Fibroblast of villous mesenchyme (primary cell): Measurements from ENCODE around the gene JAKMIP2. TPM values are rescaled to one million over a fixed set of nuclear protein-coding genes. Genes with fewer than 3 reads are reported as not detected.
"Not testable (repeated sequence)": the region's sequence is repeated elsewhere in the genome, so short reads cannot be mapped to it uniquely, and the experiment has no call there.

Source experiments
- DNase-seq: peaks from one replicate; pipeline ENCODE4 v3.0.0-alpha.2; 2010; ENCODE audit warnings: low read depth
- H3K4me3 ChIP-seq: 2 replicates; pipeline ENCODE4 v1.5.1; 2011; ENCODE audit warnings: low read depth, mild to moderate bottlenecking, low read length
- total RNA-seq: library from RNA; depleted of rRNA; stranded (reverse); fragments of >200 nt; gene quantifications from 2 replicates; pipeline ENCODE4 v1.2.3, GENCODE V29; 2012
- TF ChIP-seq, protein P1 (sequence below): IDR thresholded peaks from 2 replicates; pipeline ENCODE4 v1.5.1; 2012; ENCODE audit warnings: low read depth, mild to moderate bottlenecking, low read length; ENCODE audit not compliant: insufficient read depth

Gene JAKMIP2
- total RNA-seq, 1 donor, result 3.5 TPM

GRCh38 chr5:147645197-147645596 is 137.3 kb downstream of the JAKMIP2 start:
- TF ChIP-seq, protein P1, sequence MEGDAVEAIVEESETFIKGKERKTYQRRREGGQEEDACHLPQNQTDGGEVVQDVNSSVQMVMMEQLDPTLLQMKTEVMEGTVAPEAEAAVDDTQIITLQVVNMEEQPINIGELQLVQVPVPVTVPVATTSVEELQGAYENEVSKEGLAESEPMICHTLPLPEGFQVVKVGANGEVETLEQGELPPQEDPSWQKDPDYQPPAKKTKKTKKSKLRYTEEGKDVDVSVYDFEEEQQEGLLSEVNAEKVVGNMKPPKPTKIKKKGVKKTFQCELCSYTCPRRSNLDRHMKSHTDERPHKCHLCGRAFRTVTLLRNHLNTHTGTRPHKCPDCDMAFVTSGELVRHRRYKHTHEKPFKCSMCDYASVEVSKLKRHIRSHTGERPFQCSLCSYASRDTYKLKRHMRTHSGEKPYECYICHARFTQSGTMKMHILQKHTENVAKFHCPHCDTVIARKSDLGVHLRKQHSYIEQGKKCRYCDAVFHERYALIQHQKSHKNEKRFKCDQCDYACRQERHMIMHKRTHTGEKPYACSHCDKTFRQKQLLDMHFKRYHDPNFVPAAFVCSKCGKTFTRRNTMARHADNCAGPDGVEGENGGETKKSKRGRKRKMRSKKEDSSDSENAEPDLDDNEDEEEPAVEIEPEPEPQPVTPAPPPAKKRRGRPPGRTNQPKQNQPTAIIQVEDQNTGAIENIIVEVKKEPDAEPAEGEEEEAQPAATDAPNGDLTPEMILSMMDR, result no peak
- H3K4me3 ChIP-seq, result no peak overlapping the region
- DNase-seq, result no peak

DNA sequence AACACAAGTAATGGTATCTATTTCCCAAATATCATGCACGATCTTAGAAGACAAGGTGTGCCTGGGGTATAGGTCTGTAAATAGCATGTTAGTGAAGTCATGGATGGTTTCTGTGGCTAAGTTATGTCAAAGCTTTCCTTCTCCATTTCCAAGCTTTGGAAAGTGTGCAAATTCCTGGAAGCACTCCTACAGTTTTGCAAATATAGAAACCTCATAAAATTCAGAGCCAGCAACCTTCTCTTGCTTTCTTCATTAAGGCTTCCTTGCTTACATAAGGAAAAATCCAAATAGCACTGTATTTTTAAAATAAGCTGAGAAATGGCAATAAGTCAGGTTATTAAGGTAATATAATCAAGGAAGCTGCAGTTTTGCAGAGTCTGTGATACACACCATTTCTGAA is 138.1 kb downstream of the JAKMIP2 start:
- DNase-seq, result no peak
- TF ChIP-seq, protein P1, result no peak
- no peak overlapping the region for H3K4me3 ChIP-seq

- H3K4me3 ChIP-seq, result no peak overlapping the region
- DNase-seq, result peak; percentile 6
- TF ChIP-seq, protein P1, result no peak
Observed at GRCh38 chr5:147643142-147643541, 139.4 kb downstream of the JAKMIP2 start.

DNA sequence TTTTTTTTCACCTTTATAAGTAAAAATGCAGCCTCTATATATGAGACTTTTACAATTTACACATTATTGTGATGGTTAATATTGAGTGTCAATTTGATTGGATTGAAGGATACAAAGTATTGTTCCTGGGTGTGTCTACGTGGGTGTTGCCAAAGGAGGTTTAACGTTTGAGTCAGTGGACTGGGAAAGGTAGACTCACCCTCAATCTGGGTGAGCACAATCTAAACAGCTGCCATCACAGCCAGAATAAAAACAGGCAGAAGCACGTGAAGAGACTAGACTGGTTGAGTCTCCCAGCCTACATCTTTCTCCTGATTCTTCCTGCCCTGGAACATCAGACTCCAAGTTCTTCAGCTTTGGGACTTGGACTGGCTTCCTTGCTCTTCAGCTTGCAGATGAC is 139.9 kb downstream of the JAKMIP2 start:
- TF ChIP-seq, protein P1, result no peak

DNA sequence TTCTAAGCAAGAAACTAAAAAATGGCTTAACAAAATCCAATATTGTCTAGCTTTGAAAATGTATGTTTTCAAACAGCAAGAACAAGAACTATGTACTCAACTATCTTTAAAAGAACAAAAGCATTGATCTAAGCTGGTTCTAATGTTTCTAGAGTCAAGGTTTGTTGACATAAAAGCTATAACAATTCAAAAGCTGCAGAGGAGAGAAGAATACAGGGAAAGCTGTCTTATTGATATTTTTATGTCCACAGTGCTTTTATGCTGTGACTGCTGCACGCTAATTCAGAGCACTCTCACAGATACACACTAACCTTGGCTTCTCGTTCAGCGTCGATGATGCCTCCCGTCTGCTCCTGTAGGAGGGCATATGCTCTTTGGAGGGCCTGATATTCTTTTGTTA is 143.2 kb downstream of the JAKMIP2 start:
- no peak for DNase-seq
- H3K4me3 ChIP-seq, result no peak overlapping the region
- TF ChIP-seq, protein P1, result no peak

More for the DNA sequence above, 139.9 kb downstream of the JAKMIP2 start:
- H3K4me3 ChIP-seq, result no peak overlapping the region
- DNase-seq, result no peak

DNA sequence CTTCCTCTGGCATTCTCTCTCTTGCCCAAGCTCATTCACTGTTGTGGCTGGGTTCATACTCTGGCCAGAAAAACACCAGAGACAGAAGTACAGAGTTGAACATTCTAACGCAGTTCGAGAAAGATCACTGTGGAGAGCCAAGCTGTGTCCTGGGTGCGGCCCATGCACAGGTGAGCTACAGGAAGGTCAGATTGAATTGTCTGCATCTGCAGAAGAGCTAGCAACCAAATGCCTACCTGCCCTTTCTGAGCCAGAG is 145.9 kb downstream of the JAKMIP2 start:
- DNase-seq, result no peak
- TF ChIP-seq, protein P1, result no peak
- no peak overlapping the region for H3K4me3 ChIP-seq

GRCh38 chr5:147635882-147636728 is 146.4 kb downstream of the JAKMIP2 start:
- no peak for DNase-seq
- TF ChIP-seq, protein P1, result no peak
- H3K4me3 ChIP-seq, result no peak overlapping the region

GRCh38 chr5:147635439-147635838 is 147.1 kb downstream of the JAKMIP2 start:
- H3K4me3 ChIP-seq, DNase-seq: not testable (repeated sequence)
